Neuronal stem cell (in vitro differentiated cells): ENCODE data around the gene NEU4. TPM values are rescaled to one million over a fixed set of nuclear protein-coding genes. Genes with fewer than 3 reads are reported as not detected.
"Not testable (repeated sequence)": the region's sequence is repeated elsewhere in the genome, so short reads cannot be mapped to it uniquely, and the experiment has no call there.

ENCODE experiments used
- DNase-seq: peaks from one replicate; pipeline ENCODE4 v3.0.0-alpha.2; 2013; ENCODE audit warnings: low spot score
- H2AFZ ChIP-seq: one replicate; pipeline ENCODE4 v1.6.1; 2013; ENCODE audit warnings: mild to moderate bottlenecking, low read length, inconsistent platforms
- H2AK5ac ChIP-seq: 2 replicates; pipeline ENCODE4 v1.6.1; 2013; ENCODE audit warnings: low read depth, mild to moderate bottlenecking, inconsistent platforms, low read length, moderate library complexity, mixed read lengths
- H2BK120ac ChIP-seq: 2 replicates; pipeline ENCODE4 v1.6.1; 2013; ENCODE audit warnings: low read depth, mild to moderate bottlenecking, inconsistent platforms, low read length, moderate library complexity, mixed read lengths
- H2BK12ac ChIP-seq: one replicate; pipeline ENCODE4 v1.6.1; 2013; ENCODE audit warnings: low read length, inconsistent platforms
- H2BK15ac ChIP-seq: 2 replicates; pipeline ENCODE4 v1.6.1; 2013; ENCODE audit warnings: mild to moderate bottlenecking, low read length, inconsistent platforms, mixed read lengths
- H2BK5ac ChIP-seq: one replicate; pipeline ENCODE4 v1.6.1; 2013; ENCODE audit warnings: inconsistent platforms, mild to moderate bottlenecking, low read length, moderate library complexity
- H3K14ac ChIP-seq: one replicate; pipeline ENCODE4 v1.6.1; 2013; ENCODE audit warnings: low read length, inconsistent platforms
- H3K18ac ChIP-seq: 2 replicates; pipeline ENCODE4 v1.6.1; 2013; ENCODE audit warnings: low read length, inconsistent platforms
- H3K23ac ChIP-seq: 2 replicates; pipeline ENCODE4 v1.6.1; 2013; ENCODE audit warnings: low read depth, mild to moderate bottlenecking, mixed read lengths, low read length, inconsistent platforms; ENCODE audit not compliant: poor library complexity
- H3K27ac ChIP-seq: replicated peaks from 3 replicates; pipeline ENCODE4 v1.5.1; 2013; ENCODE audit warnings: low read length, inconsistent platforms
- H3K27me3 ChIP-seq, 3 experiments: 2 replicates each; pipeline ENCODE4 v1.6.1; 2013; ENCODE audit warnings: low read length in 3 of 3, mild to moderate bottlenecking in 2 of 3, inconsistent platforms in 1 of 3, low read depth in 1 of 3, mixed read lengths in 1 of 3, moderate library complexity in 1 of 3; ENCODE audit not compliant: control insufficient read depth in 3 of 3, insufficient read depth in 3 of 3
- H3K36me3 ChIP-seq, 2 donors: replicated peaks in 1 of 2; 2 replicates each; pipeline ENCODE4 v1.6.1; 2013; ENCODE audit warnings: low read length in 2 of 2; ENCODE audit not compliant: control insufficient read depth in 2 of 2, insufficient read depth in 2 of 2
- H3K4ac ChIP-seq: 2 replicates; pipeline ENCODE4 v1.6.1; 2013; ENCODE audit warnings: inconsistent platforms, mild to moderate bottlenecking, low read length, moderate library complexity
- H3K4me1 ChIP-seq, 2 donors: 1 replicate in 1 of 2; 2 replicates in 1 of 2; pipeline ENCODE4 v1.6.1; 2013; ENCODE audit warnings: low read length in 2 of 2, low read depth in 1 of 2; ENCODE audit not compliant: control insufficient read depth in 2 of 2, insufficient read depth in 1 of 2
- H3K4me2 ChIP-seq: one replicate; pipeline ENCODE4 v1.6.1; 2013; ENCODE audit warnings: mild to moderate bottlenecking, low read length, inconsistent platforms; ENCODE audit not compliant: insufficient read depth, poor library complexity, severe bottlenecking
- H3K4me3 ChIP-seq, 2 donors: 2 replicates each; pipeline ENCODE4 v1.5.1; 2013; ENCODE audit warnings: low read length in 2 of 2, mild to moderate bottlenecking in 2 of 2, inconsistent platforms in 1 of 2, moderate library complexity in 1 of 2
- H3K79me1 ChIP-seq: one replicate; pipeline ENCODE4 v1.6.1; 2013; ENCODE audit warnings: low read depth, mild to moderate bottlenecking, inconsistent platforms, low read length, moderate library complexity
- H3K9ac ChIP-seq: one replicate; pipeline ENCODE4 v1.6.1; 2013; ENCODE audit warnings: mild to moderate bottlenecking, low read depth, low read length, inconsistent platforms; ENCODE audit not compliant: poor library complexity
- H3K9me3 ChIP-seq, 2 donors: replicated peaks in 1 of 2; 2 replicates each; pipeline versions ENCODE3 to v1.6.1; 2013; ENCODE audit warnings: low read length in 2 of 2, mild to moderate bottlenecking in 2 of 2, inconsistent platforms in 1 of 2, low read depth in 1 of 2, mixed read lengths in 1 of 2, moderate library complexity in 1 of 2; ENCODE audit not compliant: control insufficient read depth in 2 of 2, insufficient read depth in 1 of 2
- H4K8ac ChIP-seq: one replicate; pipeline ENCODE4 v1.6.1; 2013; ENCODE audit warnings: low read depth, mild to moderate bottlenecking, inconsistent platforms, low read length, moderate library complexity
- H4K91ac ChIP-seq: one replicate; pipeline ENCODE4 v1.6.1; 2013; ENCODE audit warnings: low read length, low read depth, mild to moderate bottlenecking, inconsistent platforms; ENCODE audit not compliant: poor library complexity
- WGBS, 2 donors: extraction: QIAGEN DNeasy Blood & Tissue Kit; methylation state at CpG; one replicate each; pipeline ENCODE4 v1.1.7; 2013; ENCODE audit warnings: missing lambda C conversion rate in 2 of 2, mixed read lengths in 1 of 2; ENCODE audit not compliant: insufficient read length in 2 of 2, insufficient replicate concordance in 1 of 2; ENCODE audit errors: extremely low coverage in 2 of 2; 5-methylcytosine and 5-hydroxymethylcytosine counted together
- polyA plus RNA-seq, 2 experiments: library from polyadenylated mRNA; stranded (reverse); fragments of 200-250 nt; gene quantifications; one replicate each; pipeline ENCODE4 v1.2.3, GENCODE V29; 2013

The NEU4 gene, protein sequence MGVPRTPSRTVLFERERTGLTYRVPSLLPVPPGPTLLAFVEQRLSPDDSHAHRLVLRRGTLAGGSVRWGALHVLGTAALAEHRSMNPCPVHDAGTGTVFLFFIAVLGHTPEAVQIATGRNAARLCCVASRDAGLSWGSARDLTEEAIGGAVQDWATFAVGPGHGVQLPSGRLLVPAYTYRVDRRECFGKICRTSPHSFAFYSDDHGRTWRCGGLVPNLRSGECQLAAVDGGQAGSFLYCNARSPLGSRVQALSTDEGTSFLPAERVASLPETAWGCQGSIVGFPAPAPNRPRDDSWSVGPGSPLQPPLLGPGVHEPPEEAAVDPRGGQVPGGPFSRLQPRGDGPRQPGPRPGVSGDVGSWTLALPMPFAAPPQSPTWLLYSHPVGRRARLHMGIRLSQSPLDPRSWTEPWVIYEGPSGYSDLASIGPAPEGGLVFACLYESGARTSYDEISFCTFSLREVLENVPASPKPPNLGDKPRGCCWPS
- polyA plus RNA-seq (2013, experiment 1 of 2), result 0.45 TPM
- polyA plus RNA-seq (2013, experiment 2 of 2), result 0.37 TPM

DNA sequence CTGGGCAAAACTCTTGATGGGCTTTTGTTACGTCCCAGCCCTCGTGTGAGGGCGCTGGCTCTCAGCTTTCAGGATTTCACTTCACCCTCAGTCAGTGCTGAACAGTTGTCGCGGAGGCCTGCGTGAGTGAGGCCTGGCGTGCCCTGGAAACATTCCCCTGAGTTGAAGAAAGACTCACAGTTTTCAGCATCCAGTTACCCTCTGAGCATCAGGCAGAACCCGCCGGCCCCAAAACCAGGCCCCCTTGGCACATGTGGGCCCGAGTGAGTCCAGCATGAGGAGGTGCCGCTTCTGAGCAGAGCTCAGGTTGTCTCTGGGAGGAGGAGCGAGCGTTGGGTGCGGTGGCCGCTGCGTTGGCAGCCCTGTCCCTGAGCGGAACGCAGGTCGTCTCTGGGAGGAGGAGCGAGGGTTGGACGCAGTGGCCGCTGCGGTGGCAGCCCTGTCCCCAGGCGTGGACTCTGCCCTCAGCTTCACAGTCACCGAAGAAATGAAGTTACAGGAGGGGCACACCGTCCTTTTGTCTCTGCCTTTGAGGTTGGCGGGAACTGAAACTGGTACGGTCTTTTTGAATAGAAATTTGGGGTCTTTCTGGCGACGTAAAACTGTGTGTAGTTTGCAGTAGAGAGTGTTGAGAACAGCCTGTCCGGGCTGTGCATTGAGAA lies at the start of gene NEU4:
Gene NEU4, plus strand, starts transcription at position 473 of the 662 bp plus-strand sequence. CDS start 5,292 bp downstream, outside the sequence.
- no peak within 1 kb of the TSS for H4K91ac ChIP-seq
- no peak within 1 kb of the TSS for H3K9ac ChIP-seq
- peak within 1 kb of the TSS; percentile 38 for H3K27ac ChIP-seq
- WGBS, 2 donors, result no CpG with 5 or more reads among the region's 31 CpGs
- peak within 1 kb of the TSS; percentile 52 for H4K8ac ChIP-seq
- no peak within 1 kb of the TSS for H3K23ac ChIP-seq
- H3K4me1 ChIP-seq, result peaks cover 16 to 18% of the 10 kb centered on the region in 2 donors
- peak within 1 kb of the TSS in 1 of 2 donors; percentile 18 for H3K4me3 ChIP-seq
- H3K4ac ChIP-seq, result peak within 1 kb of the TSS; percentile 97
- H2AK5ac ChIP-seq, result peak within 1 kb of the TSS; percentile 27
- no peaks in the 10 kb centered on the region for H3K27me3 ChIP-seq
- DNase-seq, result no peak
- H2AFZ ChIP-seq, result peak within 1 kb of the TSS; percentile 62
- no peaks in the 10 kb centered on the region for H3K79me1 ChIP-seq
- H2BK120ac ChIP-seq, result peak within 1 kb of the TSS; percentile 4
- peak within 1 kb of the TSS; percentile 48 for H3K14ac ChIP-seq
- H3K4me2 ChIP-seq, result no peak within 1 kb of the TSS
- H3K36me3 ChIP-seq, result no peaks in the 10 kb centered on the region
- peak within 1 kb of the TSS; percentile 81 for H3K18ac ChIP-seq
- peak within 1 kb of the TSS; percentile 91 for H2BK15ac ChIP-seq
- no peak within 1 kb of the TSS for H2BK5ac ChIP-seq
- H3K9me3 ChIP-seq, result no peaks in the 10 kb centered on the region
- peak within 1 kb of the TSS; percentile 63 for H2BK12ac ChIP-seq

DNA sequence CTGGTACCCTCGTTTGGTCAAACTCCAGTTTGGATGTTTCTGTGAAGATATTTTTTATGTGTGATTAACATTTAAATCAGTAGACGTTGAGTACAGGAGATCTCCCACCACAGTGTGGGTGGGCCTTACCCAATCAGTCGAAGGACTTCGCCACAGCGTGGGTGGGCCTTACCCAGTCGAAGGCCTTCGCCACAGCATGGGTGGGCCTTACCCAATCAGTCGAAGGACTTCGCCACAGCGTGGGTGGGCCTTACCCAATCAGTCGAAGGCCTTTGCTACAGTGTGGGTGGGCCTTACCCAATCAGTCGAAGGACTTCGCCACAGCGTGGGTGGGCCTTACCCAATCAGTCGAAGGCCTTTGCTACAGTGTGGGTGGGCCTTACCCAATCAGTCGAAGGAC lies 49.1 kb upstream of the NEU4 start:
- not testable (repeated sequence) for H2BK5ac ChIP-seq, H4K8ac ChIP-seq, DNase-seq, H3K27me3 ChIP-seq, H4K91ac ChIP-seq, H3K79me1 ChIP-seq, H2AK5ac ChIP-seq, H3K4me2 ChIP-seq, H3K18ac ChIP-seq, H3K27ac ChIP-seq, H3K4ac ChIP-seq, H2BK12ac ChIP-seq, H3K23ac ChIP-seq, H3K4me3 ChIP-seq, H3K9me3 ChIP-seq, H2BK120ac ChIP-seq, H2AFZ ChIP-seq, H3K9ac ChIP-seq, H3K14ac ChIP-seq, H2BK15ac ChIP-seq
- no CpG with 5 or more reads among the region's 16 CpGs for WGBS, 2 donors
- peaks cover 14 to 22% of the 10 kb centered on the region in 2 donors for H3K36me3 ChIP-seq
- H3K4me1 ChIP-seq, result peaks cover 9 to 11% of the 10 kb centered on the region in 2 donors

DNA sequence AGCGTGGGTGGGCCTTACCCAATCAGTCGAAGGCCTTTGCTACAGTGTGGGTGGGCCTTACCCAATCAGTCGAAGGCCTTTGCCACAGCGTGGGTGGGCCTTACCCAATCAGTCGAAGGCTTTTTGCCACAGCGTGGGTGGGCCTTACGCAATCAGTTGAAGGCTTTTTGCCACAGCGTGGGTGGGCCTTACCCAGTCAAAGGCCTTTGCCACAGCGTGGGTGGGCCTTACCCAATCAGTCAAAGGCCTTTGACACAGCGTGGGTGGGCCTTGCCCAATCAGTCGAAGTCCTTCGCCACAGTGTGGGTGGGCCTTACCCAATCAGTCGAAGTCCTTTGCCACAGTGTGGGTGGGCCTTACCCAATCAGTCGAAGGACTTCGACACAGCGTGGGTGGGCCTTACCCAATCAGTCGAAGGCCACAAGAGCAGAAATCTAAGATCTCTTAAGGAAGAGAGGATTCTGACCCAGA lies 48.7 kb upstream of the NEU4 start:
- WGBS, 2 donors, result no CpG with 5 or more reads among the region's 17 CpGs
- no peak overlapping the region for H2AFZ ChIP-seq
- H3K18ac ChIP-seq, result no peak overlapping the region

More for the DNA sequence above, 48.7 kb upstream of the NEU4 start:
- no peak overlapping the region for H2AK5ac ChIP-seq
- no peak overlapping the region for H3K27ac ChIP-seq
- peaks cover 11 to 12% of the 10 kb centered on the region in 2 donors for H3K4me1 ChIP-seq
- no peak overlapping the region for H2BK15ac ChIP-seq
- H4K8ac ChIP-seq, result no peak overlapping the region
- H3K4me3 ChIP-seq, result peak overlapping the region in 1 of 2 donors; percentile 42
- H3K36me3 ChIP-seq, result peaks cover 12 to 21% of the 10 kb centered on the region in 2 donors
- no peak overlapping the region for H3K4ac ChIP-seq
- H3K23ac ChIP-seq, result no peak overlapping the region
- no peak overlapping the region for H2BK120ac ChIP-seq
- H3K9me3 ChIP-seq, result no peaks in the 10 kb centered on the region
- H3K4me2 ChIP-seq, result no peak overlapping the region
- peaks cover 2% of the 10 kb centered on the region for H3K79me1 ChIP-seq
- H2BK12ac ChIP-seq, result no peak overlapping the region
- H2BK5ac ChIP-seq, result no peak overlapping the region
- no peak overlapping the region for H3K14ac ChIP-seq
- DNase-seq, result no peak
- no peaks in the 10 kb centered on the region for H3K27me3 ChIP-seq
- H3K9ac ChIP-seq, result no peak overlapping the region
- no peak overlapping the region for H4K91ac ChIP-seq
